AG09309 (cell line): ENCODE measurements around the gene GABRR2.

Experiments used
- DNase-seq: peaks from one replicate; pipeline ENCODE4 v3.0.0-alpha.2; 2010; ENCODE audit warnings: low read depth
- H3K4me3 ChIP-seq: 2 replicates; pipeline ENCODE4 v1.5.1; 2011; ENCODE audit warnings: mild to moderate bottlenecking, low read depth, low read length, moderate library complexity; ENCODE audit not compliant: control insufficient read depth
- CTCF ChIP-seq: IDR thresholded peaks from 2 replicates; pipeline ENCODE4 v1.5.1; 2011; ENCODE audit warnings: mild to moderate bottlenecking, low read depth, low read length, inconsistent platforms; ENCODE audit not compliant: insufficient read depth, control insufficient read depth; ENCODE audit errors: missing control alignments

Gene GABRR2

GRCh38 chr6:89315249-89315885 is at the start of gene GABRR2:
GABRR2 (minus strand) TSS chr6:89315299; CDS start chr6:89315165, 134 bp downstream.
- no peak within 1 kb of the TSS for H3K4me3 ChIP-seq
- TF ChIP-seq CTCF = no peak
- DNase-seq = no peak

GRCh38 chr6:89364586-89364985 is 49.5 kb upstream of the GABRR2 start:
- no peak for DNase-seq
- no peak overlapping the region for H3K4me3 ChIP-seq
- no peak for TF ChIP-seq CTCF

- DNase-seq = no peak
- no peak for TF ChIP-seq CTCF
- H3K4me3 ChIP-seq = no peak overlapping the region
Measured at GRCh38 chr6:89361171-89361570, 46.1 kb upstream of the GABRR2 start.

- no peak for TF ChIP-seq CTCF
- DNase-seq = no peak
- H3K4me3 ChIP-seq = no peak overlapping the region
Measured at GRCh38 chr6:89360415-89360999, 45.4 kb upstream of the GABRR2 start.

GRCh38 chr6:89359561-89359960 is 44.5 kb upstream of the GABRR2 start:
- DNase-seq = no peak
- TF ChIP-seq CTCF = no peak
- no peak overlapping the region for H3K4me3 ChIP-seq

- TF ChIP-seq CTCF = no peak
- no peak overlapping the region for H3K4me3 ChIP-seq
- DNase-seq = no peak
Measured at GRCh38 chr6:89357390-89357789, 42.3 kb upstream of the GABRR2 start.
